Neural progenitor cell (in vitro differentiated cells): Measurements from ENCODE around the gene ANKDD1A.

Experiments used
- EZH2phosphoT487 ChIP-seq: fragments of 200-600 bp; sonication (generic); IDR thresholded peaks from 2 replicates; pipeline ENCODE4 v1.6.1; 2017; ENCODE audit warnings: antibody characterized with exemption
- TF ChIP-seq, protein P1 (sequence below): fragments of 200-600 bp; sonication (generic); IDR thresholded peaks from 2 replicates; pipeline ENCODE4 v1.5.1; 2017; ENCODE audit warnings: antibody characterized with exemption, mild to moderate bottlenecking

DNA sequence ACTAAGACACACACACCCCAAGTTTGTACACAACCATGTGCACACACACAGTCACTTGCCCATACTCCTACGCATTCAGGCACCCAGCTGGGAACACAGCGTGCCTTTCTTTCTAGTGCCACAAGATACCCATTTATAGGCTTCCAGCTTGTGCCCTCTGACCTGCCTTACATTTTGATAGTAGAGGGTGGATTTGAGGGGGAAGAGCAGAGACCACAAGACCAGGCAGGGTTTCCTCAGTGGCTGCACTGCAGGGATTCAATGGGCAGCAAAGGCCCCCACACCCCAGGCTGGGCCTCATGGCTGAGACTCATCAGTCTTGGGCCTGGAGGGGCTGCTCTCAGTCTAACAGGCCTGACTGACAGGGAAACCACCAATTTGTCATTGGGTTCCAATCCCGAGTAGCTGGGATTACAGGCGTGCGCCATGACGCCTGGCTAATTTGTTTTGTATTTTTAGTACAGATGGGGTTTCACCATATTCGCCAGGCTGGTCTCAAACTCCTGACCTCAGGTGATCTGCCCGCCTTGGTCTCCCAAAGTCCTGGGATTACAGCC, 18.8 kb upstream of the ANKDD1A start:
- TF ChIP-seq, protein P1, sequence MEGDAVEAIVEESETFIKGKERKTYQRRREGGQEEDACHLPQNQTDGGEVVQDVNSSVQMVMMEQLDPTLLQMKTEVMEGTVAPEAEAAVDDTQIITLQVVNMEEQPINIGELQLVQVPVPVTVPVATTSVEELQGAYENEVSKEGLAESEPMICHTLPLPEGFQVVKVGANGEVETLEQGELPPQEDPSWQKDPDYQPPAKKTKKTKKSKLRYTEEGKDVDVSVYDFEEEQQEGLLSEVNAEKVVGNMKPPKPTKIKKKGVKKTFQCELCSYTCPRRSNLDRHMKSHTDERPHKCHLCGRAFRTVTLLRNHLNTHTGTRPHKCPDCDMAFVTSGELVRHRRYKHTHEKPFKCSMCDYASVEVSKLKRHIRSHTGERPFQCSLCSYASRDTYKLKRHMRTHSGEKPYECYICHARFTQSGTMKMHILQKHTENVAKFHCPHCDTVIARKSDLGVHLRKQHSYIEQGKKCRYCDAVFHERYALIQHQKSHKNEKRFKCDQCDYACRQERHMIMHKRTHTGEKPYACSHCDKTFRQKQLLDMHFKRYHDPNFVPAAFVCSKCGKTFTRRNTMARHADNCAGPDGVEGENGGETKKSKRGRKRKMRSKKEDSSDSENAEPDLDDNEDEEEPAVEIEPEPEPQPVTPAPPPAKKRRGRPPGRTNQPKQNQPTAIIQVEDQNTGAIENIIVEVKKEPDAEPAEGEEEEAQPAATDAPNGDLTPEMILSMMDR, result no peak
- TF ChIP-seq EZH2phosphoT487, result no peak
